Loucy (cell line): ENCODE measurements around the gene FAM53A.

ENCODE experiments used
- H2AFZ ChIP-seq: fragments of 200-600 bp; sonication (generic); 2 replicates; pipeline ENCODE4 v1.6.0; 2016; ENCODE audit warnings: antibody characterized with exemption, mild to moderate bottlenecking, low read length, moderate library complexity
- H3F3A ChIP-seq: fragments of 200-600 bp; 2 replicates; pipeline ENCODE4 v1.6.0; 2016; ENCODE audit warnings: antibody characterized with exemption, low read depth, mild to moderate bottlenecking
- H3K27me3 ChIP-seq: fragments of 200-600 bp; sonication (generic); 2 replicates; pipeline ENCODE4 v1.6.1; 2014; ENCODE audit warnings: low read length, mild to moderate bottlenecking; ENCODE audit not compliant: insufficient read depth, poor library complexity, severe bottlenecking
- H3K36me3 ChIP-seq: fragments of 200-600 bp; sonication (generic); 2 replicates; pipeline ENCODE4 v1.6.1; 2016; ENCODE audit warnings: low read length; ENCODE audit not compliant: insufficient read depth
- H3K4me1 ChIP-seq: fragments of 200-600 bp; sonication (generic); 2 replicates; pipeline ENCODE4 v1.5.1; 2014; ENCODE audit warnings: low read length, mild to moderate bottlenecking; ENCODE audit not compliant: insufficient read depth, poor library complexity, severe bottlenecking
- H3K4me2 ChIP-seq: fragments of 200-600 bp; sonication (generic); 2 replicates; pipeline ENCODE4 v1.6.0; 2014; ENCODE audit warnings: antibody characterized with exemption, low read length, low read depth, mild to moderate bottlenecking; ENCODE audit not compliant: poor library complexity, severe bottlenecking
- H3K4me3 ChIP-seq: fragments of 200-600 bp; sonication (generic); 2 replicates; pipeline ENCODE4 v1.5.1; 2014; ENCODE audit warnings: low read length, mild to moderate bottlenecking, mixed read lengths; ENCODE audit not compliant: poor library complexity, severe bottlenecking
- H3K79me2 ChIP-seq: fragments of 200-600 bp; sonication (generic); 2 replicates; pipeline ENCODE4 v1.6.1; 2014; ENCODE audit warnings: low read length; ENCODE audit not compliant: insufficient read depth
- H3K9ac ChIP-seq: fragments of 200-600 bp; sonication (generic); 2 replicates; pipeline ENCODE4 v1.6.0; 2014; ENCODE audit warnings: mild to moderate bottlenecking, low read depth, low read length, moderate library complexity; ENCODE audit not compliant: poor library complexity, severe bottlenecking
- H3K9me2 ChIP-seq: fragments of 200-600 bp; sonication (generic); replicated peaks from 2 replicates; pipeline ENCODE4 v1.6.1; 2016; ENCODE audit warnings: low read depth, low read length, mixed read lengths
- H3K9me3 ChIP-seq: fragments of 200-600 bp; sonication (generic); 2 replicates; pipeline ENCODE4 v1.6.1; 2014; ENCODE audit warnings: mild to moderate bottlenecking, antibody characterized with exemption, low read length, low read depth; ENCODE audit not compliant: insufficient read depth
- H4K20me1 ChIP-seq: fragments of 200-600 bp; sonication (generic); 2 replicates; pipeline ENCODE4 v1.6.0; 2014; ENCODE audit warnings: antibody characterized with exemption, low read length, mild to moderate bottlenecking; ENCODE audit not compliant: insufficient read depth, poor library complexity, severe bottlenecking
- EZH2phosphoT487 ChIP-seq: fragments of 200-600 bp; IDR thresholded peaks from 2 replicates; pipeline ENCODE4 v1.6.1; 2018; ENCODE audit warnings: antibody characterized with exemption, mild to moderate bottlenecking, moderate library complexity, borderline replicate concordance
- TF ChIP-seq, protein P1 (sequence below): fragments of 200-600 bp; sonication (generic); conservative IDR thresholded peaks from 2 replicates; pipeline ENCODE4 v1.5.1; 2014; ENCODE audit warnings: mild to moderate bottlenecking, antibody characterized with exemption, low read length

FAM53A gene

DNA sequence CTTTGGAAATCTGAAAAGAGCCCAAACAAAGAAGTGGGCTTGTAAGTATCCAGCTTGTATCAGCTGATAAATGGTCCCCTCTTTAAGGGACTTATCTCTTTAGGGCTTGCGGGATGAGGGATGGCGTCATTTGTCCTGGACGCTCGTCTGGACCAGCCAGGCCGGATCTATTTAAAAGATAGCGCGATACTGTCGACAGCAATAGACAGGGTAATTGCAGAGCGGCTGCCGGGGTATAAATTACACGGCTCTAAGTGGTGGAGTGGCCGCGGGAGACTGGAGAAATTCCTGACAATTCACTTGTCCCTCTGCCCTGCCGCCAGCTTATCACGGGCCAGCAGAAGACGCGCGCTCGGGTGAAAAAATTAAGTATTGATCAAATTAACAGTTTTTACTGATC lies 90.7 kb downstream of the FAM53A start:
- no peaks in the 10 kb centered on the region for H3K79me2 ChIP-seq

DNA sequence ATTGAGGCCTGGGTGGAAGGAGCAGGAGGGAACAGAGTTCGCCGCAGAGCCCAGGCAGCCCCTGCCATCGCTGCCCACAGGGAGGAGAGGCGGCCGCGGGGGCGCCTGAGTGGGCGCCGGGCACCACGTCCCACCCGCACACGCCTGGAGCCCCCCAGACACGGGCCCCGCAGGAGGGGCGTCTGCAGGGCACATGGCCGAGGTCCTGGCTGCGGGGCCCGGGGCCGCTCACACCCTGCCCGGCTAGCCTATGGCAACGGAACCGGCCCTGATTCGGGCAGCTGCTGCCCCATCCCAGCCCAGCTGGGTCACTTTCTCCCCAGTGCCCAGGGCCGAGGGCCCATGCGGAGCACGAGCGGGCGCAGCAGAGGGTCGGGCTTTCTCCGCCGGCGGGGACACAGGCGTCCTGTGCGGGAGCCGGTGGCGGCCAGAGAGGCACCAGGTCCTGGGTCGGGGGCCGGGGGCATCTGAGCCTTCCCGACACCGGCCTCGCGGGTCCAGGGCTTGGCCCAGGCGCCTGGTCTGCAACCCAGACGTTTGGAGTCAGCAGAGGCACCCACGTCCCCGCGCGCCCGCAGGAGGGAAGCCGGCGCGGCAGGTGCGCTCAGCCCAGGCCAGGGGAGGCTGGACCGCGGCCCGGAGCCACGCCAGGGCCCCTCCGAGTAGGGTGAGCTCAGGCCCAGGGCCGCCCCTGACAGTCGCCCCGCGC lies 91.2 kb downstream of the FAM53A start:
- Histone ChIP-seq H4K20me1 (no peaks in the 10 kb centered on the region), H3K4me1 (no peaks in the 10 kb centered on the region), H2AFZ (no peak overlapping the region), H3K9ac (no peak overlapping the region), H3K27me3 (no peaks in the 10 kb centered on the region), H3K79me2 (no peaks in the 10 kb centered on the region), H3K36me3 (no peaks in the 10 kb centered on the region), H3F3A (no peaks in the 10 kb centered on the region), H3K4me3 (no peak overlapping the region), H3K9me3 (peaks cover 16% of the 10 kb centered on the region), H3K4me2 (no peak overlapping the region), H3K9me2 (no peaks in the 10 kb centered on the region)
- TF ChIP-seq, protein P1, sequence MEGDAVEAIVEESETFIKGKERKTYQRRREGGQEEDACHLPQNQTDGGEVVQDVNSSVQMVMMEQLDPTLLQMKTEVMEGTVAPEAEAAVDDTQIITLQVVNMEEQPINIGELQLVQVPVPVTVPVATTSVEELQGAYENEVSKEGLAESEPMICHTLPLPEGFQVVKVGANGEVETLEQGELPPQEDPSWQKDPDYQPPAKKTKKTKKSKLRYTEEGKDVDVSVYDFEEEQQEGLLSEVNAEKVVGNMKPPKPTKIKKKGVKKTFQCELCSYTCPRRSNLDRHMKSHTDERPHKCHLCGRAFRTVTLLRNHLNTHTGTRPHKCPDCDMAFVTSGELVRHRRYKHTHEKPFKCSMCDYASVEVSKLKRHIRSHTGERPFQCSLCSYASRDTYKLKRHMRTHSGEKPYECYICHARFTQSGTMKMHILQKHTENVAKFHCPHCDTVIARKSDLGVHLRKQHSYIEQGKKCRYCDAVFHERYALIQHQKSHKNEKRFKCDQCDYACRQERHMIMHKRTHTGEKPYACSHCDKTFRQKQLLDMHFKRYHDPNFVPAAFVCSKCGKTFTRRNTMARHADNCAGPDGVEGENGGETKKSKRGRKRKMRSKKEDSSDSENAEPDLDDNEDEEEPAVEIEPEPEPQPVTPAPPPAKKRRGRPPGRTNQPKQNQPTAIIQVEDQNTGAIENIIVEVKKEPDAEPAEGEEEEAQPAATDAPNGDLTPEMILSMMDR, result no peak
- TF ChIP-seq EZH2phosphoT487, result no peak

More for the DNA sequence above, 90.7 kb downstream of the FAM53A start:
- Histone ChIP-seq H3K36me3 (no peaks in the 10 kb centered on the region), H3K9me3 (peaks cover 16% of the 10 kb centered on the region), H3K4me3 (no peak overlapping the region), H3K9ac (no peak overlapping the region), H3K9me2 (no peaks in the 10 kb centered on the region), H3K4me1 (no peaks in the 10 kb centered on the region), H3F3A (no peaks in the 10 kb centered on the region), H3K27me3 (no peaks in the 10 kb centered on the region), H2AFZ (no peak overlapping the region), H4K20me1 (no peaks in the 10 kb centered on the region), H3K4me2 (no peak overlapping the region)
- TF ChIP-seq, protein P1, result no peak
- no peak for TF ChIP-seq EZH2phosphoT487

DNA sequence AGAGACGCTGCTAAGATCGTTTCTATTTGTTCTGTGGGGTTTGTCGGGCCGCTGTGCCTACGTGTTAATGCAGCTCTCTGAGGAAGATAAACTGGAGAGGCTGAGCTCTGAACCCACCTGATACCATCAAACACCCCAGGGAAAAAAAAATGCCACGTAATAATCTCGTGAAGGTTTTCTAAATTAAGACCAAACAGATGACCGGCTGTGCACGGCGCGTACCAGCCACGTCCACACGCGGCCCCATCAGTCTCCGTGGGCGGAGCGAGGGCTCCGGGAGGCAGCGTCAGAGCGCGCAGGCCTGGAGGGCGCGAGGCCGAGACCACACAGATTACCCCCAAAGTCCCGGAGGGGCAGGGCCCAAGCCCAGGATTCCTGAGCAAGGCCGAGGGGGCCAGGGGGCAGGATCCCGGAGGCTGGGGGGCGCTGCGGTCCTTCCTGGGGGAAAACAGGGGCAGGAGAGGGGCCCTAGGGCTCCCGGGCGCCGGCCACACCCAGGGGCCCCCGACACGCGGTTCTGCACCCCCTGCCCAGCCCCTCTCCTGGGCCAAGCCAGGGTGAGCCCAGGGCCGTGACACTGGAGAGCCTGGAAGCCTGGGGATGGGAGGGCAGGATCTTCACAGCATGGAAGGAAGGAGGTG lies 91.9 kb downstream of the FAM53A start:
- H3K27me3 ChIP-seq, result no peaks in the 10 kb centered on the region
- H3K4me1 ChIP-seq, result no peaks in the 10 kb centered on the region
- H4K20me1 ChIP-seq, result no peaks in the 10 kb centered on the region
- H3K9me2 ChIP-seq, result no peaks in the 10 kb centered on the region
- no peaks in the 10 kb centered on the region for H3K79me2 ChIP-seq
- no peaks in the 10 kb centered on the region for H3F3A ChIP-seq
- no peak for TF ChIP-seq EZH2phosphoT487
- TF ChIP-seq, protein P1, result no peak
- H2AFZ ChIP-seq, result no peak overlapping the region
- peaks cover 16% of the 10 kb centered on the region for H3K9me3 ChIP-seq
- H3K9ac ChIP-seq, result no peak overlapping the region
- no peak overlapping the region for H3K4me2 ChIP-seq
- H3K36me3 ChIP-seq, result no peaks in the 10 kb centered on the region
- no peak overlapping the region for H3K4me3 ChIP-seq
